ENCODE results near the gene EIF2B4.
"Not testable (repeated sequence)": the region's sequence is repeated elsewhere in the genome, so short reads cannot be mapped to it uniquely, and the experiment has no call there.

EIF2B4 gene

GRCh38 chr2:27324720-27325119 lies 45.4 kb downstream of the EIF2B4 start:
- no peak for DNase-seq (ENCODE audit: low read depth)
- TF ChIP-seq, protein P1, sequence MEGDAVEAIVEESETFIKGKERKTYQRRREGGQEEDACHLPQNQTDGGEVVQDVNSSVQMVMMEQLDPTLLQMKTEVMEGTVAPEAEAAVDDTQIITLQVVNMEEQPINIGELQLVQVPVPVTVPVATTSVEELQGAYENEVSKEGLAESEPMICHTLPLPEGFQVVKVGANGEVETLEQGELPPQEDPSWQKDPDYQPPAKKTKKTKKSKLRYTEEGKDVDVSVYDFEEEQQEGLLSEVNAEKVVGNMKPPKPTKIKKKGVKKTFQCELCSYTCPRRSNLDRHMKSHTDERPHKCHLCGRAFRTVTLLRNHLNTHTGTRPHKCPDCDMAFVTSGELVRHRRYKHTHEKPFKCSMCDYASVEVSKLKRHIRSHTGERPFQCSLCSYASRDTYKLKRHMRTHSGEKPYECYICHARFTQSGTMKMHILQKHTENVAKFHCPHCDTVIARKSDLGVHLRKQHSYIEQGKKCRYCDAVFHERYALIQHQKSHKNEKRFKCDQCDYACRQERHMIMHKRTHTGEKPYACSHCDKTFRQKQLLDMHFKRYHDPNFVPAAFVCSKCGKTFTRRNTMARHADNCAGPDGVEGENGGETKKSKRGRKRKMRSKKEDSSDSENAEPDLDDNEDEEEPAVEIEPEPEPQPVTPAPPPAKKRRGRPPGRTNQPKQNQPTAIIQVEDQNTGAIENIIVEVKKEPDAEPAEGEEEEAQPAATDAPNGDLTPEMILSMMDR (IDR thresholded peaks at IDR 0.05; ENCODE audit: control insufficient read depth, extremely low read depth, insufficient read depth) = no peak
- H3K4me3 ChIP-seq (ENCODE audit: low read depth, low read length) = no peak overlapping the region

GRCh38 chr2:27323596-27324285 lies 46.4 kb downstream of the EIF2B4 start:
- peak overlapping the region; percentile 90 for H3K4me3 ChIP-seq (ENCODE audit: low read depth, low read length)
- DNase-seq (ENCODE audit: low read depth) = no peak
- TF ChIP-seq, protein P1 (IDR thresholded peaks at IDR 0.05; ENCODE audit: control insufficient read depth, extremely low read depth, insufficient read depth) = no peak

DNA sequence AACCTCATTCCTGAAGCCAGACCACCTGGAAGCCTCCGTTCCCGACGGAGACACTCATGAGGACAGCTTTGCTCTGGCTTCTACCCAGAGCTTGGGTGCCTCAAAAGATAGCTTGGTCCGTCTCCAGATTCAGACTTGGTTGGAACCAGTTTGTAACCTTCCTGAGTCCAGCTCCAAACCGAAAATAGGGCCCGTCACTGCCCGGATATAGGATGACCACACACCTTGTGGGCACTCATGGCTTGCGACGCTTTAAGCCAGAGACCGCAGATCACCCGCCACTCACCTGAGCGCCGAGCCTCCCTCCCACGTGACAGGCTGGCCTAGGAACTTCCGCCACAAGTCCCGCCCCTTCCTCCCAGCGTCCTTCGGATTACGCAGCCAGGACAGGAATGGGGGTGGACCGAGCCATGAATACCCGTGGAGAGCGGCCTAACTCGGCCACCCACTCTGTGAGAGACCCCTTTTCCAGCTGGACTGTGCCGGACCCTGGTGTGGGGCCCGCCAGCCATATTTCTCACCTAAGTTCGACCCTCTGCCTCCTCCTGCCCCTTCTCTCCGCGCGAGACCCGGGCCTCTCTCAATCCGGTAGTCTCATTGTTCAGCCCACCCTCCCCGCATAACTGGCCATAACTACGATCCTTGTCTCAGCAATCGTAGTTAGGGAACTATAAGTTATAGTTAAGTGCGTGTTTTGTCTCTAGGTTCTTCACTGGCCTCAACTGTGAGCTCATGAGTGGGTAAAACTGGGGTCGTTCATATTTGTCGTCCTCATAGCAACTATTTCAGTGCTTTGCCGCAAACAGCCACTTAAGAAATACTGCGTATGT lies 47.2 kb downstream of the EIF2B4 start, which contains the start of gene MPV17:
Gene MPV17 (minus strand): TSS at position 332 of the 830 bp plus-strand sequence. CDS start 580 bp downstream, outside the sequence.
- DNase-seq (ENCODE audit: low read depth) = peak; percentile 82
- peak within 1 kb of the TSS; percentile 90 for H3K4me3 ChIP-seq (ENCODE audit: low read depth, low read length)
- TF ChIP-seq, protein P1 (IDR thresholded peaks at IDR 0.05; ENCODE audit: control insufficient read depth, extremely low read depth, insufficient read depth) = no peak

DNA sequence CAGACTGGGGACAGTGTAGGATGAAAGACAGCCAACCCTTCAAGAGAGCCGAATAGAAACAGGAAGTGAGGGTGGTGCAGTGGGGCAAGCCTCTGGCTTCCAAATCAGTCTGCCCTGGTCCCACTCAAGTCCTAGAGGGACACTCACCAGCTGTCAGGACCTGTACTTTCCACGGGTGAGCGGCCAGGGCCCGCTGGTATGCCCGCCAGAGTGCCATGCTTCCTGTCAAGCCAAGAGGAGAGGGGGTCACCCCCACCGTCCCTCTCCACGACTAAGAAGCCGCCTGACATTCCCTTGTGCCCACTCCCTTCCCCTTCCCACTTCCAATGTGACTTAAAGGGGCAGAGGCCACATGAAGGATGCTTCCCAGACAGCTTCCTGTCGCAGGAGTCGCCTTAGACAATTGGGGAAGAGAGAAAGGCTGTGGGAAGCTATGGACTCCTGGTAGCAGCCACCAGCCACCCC lies 47.8 kb downstream of the EIF2B4 start:
- H3K4me3 ChIP-seq (ENCODE audit: low read depth, low read length) = peak overlapping the region; percentile 90
- DNase-seq (ENCODE audit: low read depth) = no peak
- TF ChIP-seq, protein P1 (IDR thresholded peaks at IDR 0.05; ENCODE audit: control insufficient read depth, extremely low read depth, insufficient read depth) = no peak

GRCh38 chr2:27320958-27321543 lies 49.1 kb downstream of the EIF2B4 start:
- peak overlapping the region; percentile 90 for H3K4me3 ChIP-seq (ENCODE audit: low read depth, low read length)
- TF ChIP-seq, protein P1 (IDR thresholded peaks at IDR 0.05; ENCODE audit: control insufficient read depth, extremely low read depth, insufficient read depth) = peak; percentile 60
- peak; percentile 96 for DNase-seq (ENCODE audit: low read depth)

DNA sequence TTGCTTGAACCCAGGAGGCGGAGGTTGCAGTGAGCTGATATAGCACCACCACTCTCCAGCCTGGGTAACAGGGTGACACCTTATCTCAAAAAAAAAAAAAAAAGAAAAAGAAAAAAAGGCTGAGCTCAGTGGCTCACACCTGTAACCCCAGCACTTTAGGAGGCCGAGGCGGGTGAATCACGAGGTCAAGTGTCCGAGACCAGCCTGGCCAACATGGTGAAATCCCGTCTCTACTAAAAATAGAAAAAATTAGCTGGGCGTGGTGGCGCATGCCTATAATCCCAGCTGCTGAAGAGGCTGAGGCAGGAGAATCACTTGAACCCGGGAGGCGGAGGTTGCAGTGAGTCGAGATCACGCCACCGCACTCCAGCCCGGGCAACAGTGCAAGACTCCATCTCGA lies 50.3 kb downstream of the EIF2B4 start:
- H3K4me3 ChIP-seq (ENCODE audit: low read depth, low read length); DNase-seq (ENCODE audit: low read depth): not testable (repeated sequence)
